ENCODE results near the gene ZMYM2. TPM values are rescaled to one million over a fixed set of nuclear protein-coding genes. Genes with fewer than 3 reads are reported as not detected.

The ZMYM2 gene
- total and polyA plus RNA-seq, 2 donors (not counting 3 experiments of a cell fraction or from before 2014, with no cell fraction given), result 14.7 to 75.3 TPM

DNA sequence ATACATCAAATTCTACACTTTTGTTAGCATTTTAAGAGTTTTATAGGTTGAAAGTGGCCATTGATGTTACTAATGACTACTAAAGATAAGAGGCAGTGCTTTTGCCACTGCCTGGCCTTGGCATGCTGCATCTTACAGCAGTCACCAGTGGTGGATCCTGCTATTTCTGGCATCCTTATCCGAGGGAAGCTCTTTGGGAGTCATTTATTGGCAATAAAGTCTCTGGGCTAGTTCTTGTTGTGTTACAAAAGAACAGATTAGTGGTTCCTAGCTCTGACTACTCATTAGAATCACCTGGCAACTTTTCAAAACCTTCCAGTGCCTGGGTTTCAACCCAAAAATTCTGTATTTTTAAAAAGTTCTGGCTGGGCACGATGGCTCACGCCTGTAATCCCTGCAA lies 94.5 kb downstream of the ZMYM2 start:
- BruUV-seq (replicated peaks), result no TSS peak
- intact Hi-C loops (cut with micrococcal nuclease), result no loop called here

More for the DNA sequence above, 94.5 kb downstream of the ZMYM2 start:
- Histone ChIP-seq H2AFZ (ENCODE audit: low read depth, low read length) (no peak overlapping the region), H3K9me3 (replicated peaks; ENCODE audit: control insufficient read depth, insufficient read depth, low read length) (no peaks in the 10 kb centered on the region), H3K9ac (replicated peaks; ENCODE audit: extremely low read depth, insufficient read depth, low read length) (no peak overlapping the region), H3K4me3 (replicated peaks in 1 of 3; ENCODE audit: insufficient read depth in 1 of 3, low read depth in 1 of 3, low read length in 3 of 3) (no peak overlapping the region), H3K4me2 (ENCODE audit: insufficient read depth, low read length) (no peak overlapping the region), H3K4me1 (ENCODE audit: control insufficient read depth, extremely low read depth, insufficient read depth, low read length) (no peaks in the 10 kb centered on the region), H4K20me1 (replicated peaks; ENCODE audit: control insufficient read depth, extremely low read depth, insufficient read depth, low read length) (no peaks in the 10 kb centered on the region), H3K36me3 (ENCODE audit: control insufficient read depth in 2 of 2, extremely low read depth in 1 of 2, insufficient read depth in 2 of 2, low read length in 2 of 2) (peaks cover 8 to 18% of the 10 kb centered on the region in 2 experiments), H3K27ac (ENCODE audit: insufficient read depth, low read depth, low read length) (no peak overlapping the region), H3K9me1 (replicated peaks; ENCODE audit: control insufficient read depth, extremely low read depth, insufficient read depth, low read length) (no peaks in the 10 kb centered on the region), H3K79me2 (ENCODE audit: control insufficient read depth, insufficient read depth, low read length) (no peaks in the 10 kb centered on the region), H3K27me3 (ENCODE audit: control insufficient read depth in 2 of 2, insufficient read depth in 2 of 2, low read length in 2 of 2) (no peaks in the 10 kb centered on the region)
- no peak for FAIRE-seq
- no peak for DNase-seq (ENCODE audit: low read depth, low spot score)
- TF ChIP-seq POLR2A (IDR thresholded peaks at IDR 0.05; ENCODE audit: low read depth, low read length) (no peak), MYC (IDR thresholded peaks at IDR 0.05; ENCODE audit: low read depth, low read length) (no peak), GATA2 (IDR thresholded peaks at IDR 0.05; ENCODE audit: insufficient read depth, insufficient read length, low read depth, low read length) (no peak), JUN (IDR thresholded peaks at IDR 0.05; ENCODE audit: borderline replicate concordance, insufficient read depth, insufficient read length, low read depth) (no peak), POLR2AphosphoS5 (IDR thresholded peaks at IDR 0.05; ENCODE audit: insufficient read depth, low read depth, low read length) (no peak), FOS (IDR thresholded peaks at IDR 0.05; ENCODE audit: borderline replicate concordance, insufficient read depth, low read length) (no peak), CTCF (IDR thresholded peaks at IDR 0.05; ENCODE audit: extremely low read depth in 1 of 2, insufficient read depth in 1 of 2, low read depth in 1 of 2, low read length in 2 of 2) (no peak), EZH2 (IDR thresholded peaks at IDR 0.05; ENCODE audit: borderline replicate concordance, low read depth, low read length, severe bottlenecking) (no peak)
- TF ChIP-seq, protein P1, sequence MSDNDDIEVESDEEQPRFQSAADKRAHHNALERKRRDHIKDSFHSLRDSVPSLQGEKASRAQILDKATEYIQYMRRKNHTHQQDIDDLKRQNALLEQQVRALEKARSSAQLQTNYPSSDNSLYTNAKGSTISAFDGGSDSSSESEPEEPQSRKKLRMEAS (IDR thresholded peaks at IDR 0.05; ENCODE audit: insufficient read depth, insufficient read length), result no peak
- CTCF ChIA-PET, result interaction anchor here (1.0 kb wide), 1 partner anchor 15 kb away, joined by 3 read pairs; no protein-coding TSS in a partner anchor
- dilution Hi-C loops (cut with MboI; ENCODE audit: extremely low pct_ligation_motif_present, low sequenced_read_pairs), result no loop called here
- POLR2A ChIA-PET, result no interaction called here
